GM20000 (cell line): ENCODE data around the gene SLC9A4.

ENCODE experiments used
- DNase-seq: peaks from one replicate; pipeline ENCODE4 v3.0.0; 2012; ENCODE audit warnings: low spot score
- CTCF ChIP-seq: IDR thresholded peaks from 2 replicates; pipeline ENCODE4 v1.5.1; 2012; ENCODE audit warnings: mild to moderate bottlenecking, control low read depth; ENCODE audit errors: extremely low read depth, missing control alignments

SLC9A4 gene

GRCh38 chr2:102575888-102576287, 102.9 kb downstream of the SLC9A4 start:
- no peak for TF ChIP-seq CTCF
- DNase-seq = no peak

GRCh38 chr2:102578376-102578775, 105.3 kb downstream of the SLC9A4 start:
- TF ChIP-seq CTCF = no peak
- DNase-seq = no peak

GRCh38 chr2:102581911-102582310, 108.9 kb downstream of the SLC9A4 start:
- TF ChIP-seq CTCF = no peak
- DNase-seq = no peak

GRCh38 chr2:102582845-102583244, 109.8 kb downstream of the SLC9A4 start:
- DNase-seq = no peak
- no peak for TF ChIP-seq CTCF
